H9 (cell line): ENCODE measurements around the gene GALNT16. TPM values are rescaled to one million over a fixed set of nuclear protein-coding genes. Genes with fewer than 3 reads are reported as not detected.

Source experiments
- DNase-seq: peaks from one replicate; pipeline ENCODE4 v3.0.0-alpha.2; 2017
- H2AFZ ChIP-seq: one replicate; pipeline ENCODE4 v1.6.1; 2013; ENCODE audit warnings: mild to moderate bottlenecking, low read length, control low read depth, moderate library complexity
- H2AK5ac ChIP-seq: 2 replicates; pipeline ENCODE4 v1.6.1; 2013; ENCODE audit warnings: low read length, control low read depth, mixed read lengths; ENCODE audit not compliant: insufficient read length
- H2BK120ac ChIP-seq: one replicate; pipeline ENCODE4 v1.6.1; 2013; ENCODE audit warnings: low read depth, mild to moderate bottlenecking, low read length, control low read depth, inconsistent platforms; ENCODE audit not compliant: poor library complexity, severe bottlenecking
- H2BK12ac ChIP-seq: 2 replicates; pipeline ENCODE4 v1.6.1; 2013; ENCODE audit warnings: low read length, control low read depth, mixed read lengths, low read depth; ENCODE audit not compliant: insufficient read length
- H2BK15ac ChIP-seq: 2 replicates; pipeline ENCODE4 v1.6.1; 2013; ENCODE audit warnings: low read depth, low read length, control low read depth
- H2BK20ac ChIP-seq: one replicate; pipeline ENCODE4 v1.6.1; 2013; ENCODE audit warnings: low read depth, mild to moderate bottlenecking, low read length, control low read depth, inconsistent platforms; ENCODE audit not compliant: poor library complexity, severe bottlenecking
- H2BK5ac ChIP-seq: 2 replicates; pipeline ENCODE4 v1.6.1; 2013; ENCODE audit warnings: low read length, control low read depth, mixed read lengths; ENCODE audit not compliant: insufficient read length
- H3K14ac ChIP-seq: 2 replicates; pipeline ENCODE4 v1.6.1; 2013; ENCODE audit warnings: low read length, control low read depth; ENCODE audit not compliant: insufficient read depth
- H3K18ac ChIP-seq: 2 replicates; pipeline ENCODE4 v1.6.1; 2013; ENCODE audit warnings: low read depth, mild to moderate bottlenecking, mixed read lengths, low read length, control low read depth; ENCODE audit not compliant: insufficient read length
- H3K23ac ChIP-seq: 2 replicates; pipeline ENCODE4 v1.6.1; 2013; ENCODE audit warnings: low read length, control low read depth, mixed read lengths, low read depth; ENCODE audit not compliant: insufficient read length
- H3K23me2 ChIP-seq: 2 replicates; pipeline ENCODE4 v1.6.1; 2013; ENCODE audit warnings: low read depth, mild to moderate bottlenecking, mixed read lengths, low read length, control low read depth; ENCODE audit not compliant: insufficient read length, poor library complexity, severe bottlenecking
- H3K27ac ChIP-seq: 2 replicates; pipeline ENCODE4 v1.5.1; 2013; ENCODE audit warnings: low read length, control low read depth, mixed read lengths, low read depth; ENCODE audit not compliant: insufficient read length
- H3K27me3 ChIP-seq: 2 replicates; pipeline ENCODE4 v1.6.1; 2013; ENCODE audit warnings: low read length, control low read depth, inconsistent platforms; ENCODE audit not compliant: insufficient read depth
- H3K4ac ChIP-seq: 2 replicates; pipeline ENCODE4 v1.6.1; 2013; ENCODE audit warnings: low read depth, mild to moderate bottlenecking, control low read depth, inconsistent platforms, low read length, moderate library complexity
- H3K4me1 ChIP-seq: 2 replicates; pipeline ENCODE4 v1.6.1; 2013; ENCODE audit warnings: low read length, control low read depth, inconsistent platforms; ENCODE audit not compliant: insufficient read depth
- H3K4me2 ChIP-seq: 2 replicates; pipeline ENCODE4 v1.6.1; 2013; ENCODE audit warnings: low read length, control low read depth, mixed read lengths; ENCODE audit not compliant: insufficient read length, insufficient read depth
- H3K56ac ChIP-seq: 2 replicates; pipeline ENCODE4 v1.6.1; 2013; ENCODE audit warnings: low read depth, mild to moderate bottlenecking, mixed read lengths, low read length, control low read depth; ENCODE audit not compliant: insufficient read length
- H3K79me1 ChIP-seq: 2 replicates; pipeline ENCODE4 v1.6.1; 2013; ENCODE audit warnings: low read depth, mild to moderate bottlenecking, moderate library complexity, low read length, control low read depth, inconsistent platforms; ENCODE audit not compliant: insufficient read depth, poor library complexity, severe bottlenecking
- H3K79me2 ChIP-seq: 2 replicates; pipeline ENCODE4 v1.6.1; 2013; ENCODE audit warnings: low read length, control low read depth, inconsistent platforms; ENCODE audit not compliant: insufficient read depth
- H3K9ac ChIP-seq: 2 replicates; pipeline ENCODE4 v1.6.1; 2013; ENCODE audit warnings: low read length, control low read depth, mixed read lengths; ENCODE audit not compliant: insufficient read length; ENCODE audit errors: extremely low read depth
- H3K9me3 ChIP-seq: one replicate; pipeline ENCODE4 v1.6.1; 2013; ENCODE audit warnings: low read depth, low read length, inconsistent platforms; ENCODE audit not compliant: control insufficient read depth
- H3T11ph ChIP-seq: one replicate; pipeline ENCODE4 v1.6.1; 2013; ENCODE audit warnings: mild to moderate bottlenecking, low read length, control low read depth, inconsistent platforms
- H4K20me1 ChIP-seq: one replicate; pipeline ENCODE4 v1.6.1; 2013; ENCODE audit not compliant: control insufficient read depth, insufficient read length, insufficient read depth
- H4K5ac ChIP-seq: 2 replicates; pipeline ENCODE4 v1.6.1; 2013; ENCODE audit warnings: low read depth, mild to moderate bottlenecking, mixed read lengths, low read length, control low read depth; ENCODE audit not compliant: insufficient read length
- H4K8ac ChIP-seq: replicated peaks from 2 replicates; pipeline ENCODE4 v1.6.1; 2013; ENCODE audit warnings: low read length, control low read depth, mixed read lengths, low read depth; ENCODE audit not compliant: insufficient read length
- H4K91ac ChIP-seq: 2 replicates; pipeline ENCODE4 v1.6.1; 2013; ENCODE audit warnings: low read depth, mild to moderate bottlenecking, moderate library complexity, mixed read lengths, low read length, control low read depth; ENCODE audit not compliant: insufficient read length
- H3K27ac Mint-ChIP-seq, 3 experiments: 2 replicates in 2 of 3; 3 replicates in 1 of 3; pipeline ENCODE4 v1.8.0; 2020 to 2021; ENCODE audit warnings: mixed read lengths in 3 of 3, mild to moderate bottlenecking in 1 of 3, moderate library complexity in 1 of 3
- H3K27me3 Mint-ChIP-seq: 2 replicates; pipeline ENCODE4 v1.8.0; 2021; ENCODE audit warnings: low read depth, mild to moderate bottlenecking, moderate library complexity, mixed read lengths
- H3K36me3 Mint-ChIP-seq, 3 experiments: 2 replicates in 2 of 3; 3 replicates in 1 of 3; pipeline ENCODE4 v1.8.0; 2020 to 2021; ENCODE audit warnings: low read depth in 3 of 3, mixed read lengths in 3 of 3; ENCODE audit not compliant: insufficient read depth in 1 of 3
- H3K4me1 Mint-ChIP-seq, 2 experiments: 2 replicates each; pipeline ENCODE4 v1.8.0; 2020; ENCODE audit warnings: mixed read lengths in 2 of 2
- H3K4me3 Mint-ChIP-seq, 2 experiments: 2 replicates in 1 of 2; 3 replicates in 1 of 2; pipeline ENCODE4 v1.8.0; 2020 to 2021; ENCODE audit warnings: mild to moderate bottlenecking in 2 of 2, mixed read lengths in 2 of 2, moderate library complexity in 1 of 2
- H3K9me3 Mint-ChIP-seq, 2 experiments: 2 replicates in 1 of 2; 3 replicates in 1 of 2; pipeline ENCODE4 v1.8.0; 2020; ENCODE audit warnings: mild to moderate bottlenecking in 2 of 2, mixed read lengths in 2 of 2, moderate library complexity in 1 of 2
- WGBS: extraction: QIAGEN DNeasy Blood & Tissue Kit; methylation state at CpG from one replicate; pipeline ENCODE4 v1.1.7; 2013; ENCODE audit warnings: missing lambda C conversion rate, low lambda C conversion rate, mixed read lengths; ENCODE audit not compliant: insufficient read length; ENCODE audit errors: extremely low coverage; 5-methylcytosine and 5-hydroxymethylcytosine counted together
- total RNA-seq: library from RNA; stranded (reverse); gene quantifications from 2 replicates; pipeline ENCODE4 v1.2.1, GENCODE V29; 2021
- TF ChIP-seq, protein P1 (sequence below): fragments of 200-600 bp; sonication (generic); conservative IDR thresholded peaks from 3 replicates; pipeline ENCODE4 v1.8.0; 2021; ENCODE audit warnings: antibody characterized with exemption, mild to moderate bottlenecking

Gene GALNT16
- total RNA-seq, 1 experiment from 2014 or later, result 2.3 TPM

GRCh38 chr14:69231486-69231885 lies 28.5 kb upstream of the GALNT16 start:
- Histone ChIP-seq H4K8ac (no peak overlapping the region), H3K18ac (no peak overlapping the region), H2BK15ac (no peak overlapping the region), H2AK5ac (no peak overlapping the region), H4K91ac (no peak overlapping the region), H4K20me1 (no peaks in the 10 kb centered on the region), H3K4me1 (no peaks in the 10 kb centered on the region), H2BK5ac (no peak overlapping the region), H2AFZ (no peak overlapping the region), H3T11ph (no peak overlapping the region), H3K9me3 (no peaks in the 10 kb centered on the region), H3K23ac (no peak overlapping the region), H3K56ac (no peak overlapping the region), H3K14ac (no peak overlapping the region), H3K27ac (no peak overlapping the region), H3K4ac (no peak overlapping the region), H3K9ac (no peak overlapping the region), H4K5ac (no peak overlapping the region), H2BK20ac (no peak overlapping the region), H3K79me2 (no peaks in the 10 kb centered on the region), H3K79me1 (no peaks in the 10 kb centered on the region), H3K4me2 (no peak overlapping the region), H3K27me3 (no peaks in the 10 kb centered on the region), H2BK120ac (no peak overlapping the region), H3K23me2 (no peaks in the 10 kb centered on the region), H2BK12ac (no peak overlapping the region)
- H3K36me3 Mint-ChIP-seq, result peaks cover 3 to 52% (median 47%) of the 10 kb centered on the region in 3 experiments; a peak in 6 of 7 replicates
- no peaks in the 10 kb centered on the region for H3K4me1 Mint-ChIP-seq
- WGBS, result no CpG with 5 or more reads among the region's 2 CpGs
- no peak for DNase-seq
- peak overlapping the region in 1 of 3 experiments; percentile 35; a peak in 1 of 7 replicates for H3K27ac Mint-ChIP-seq
- no peak overlapping the region for H3K4me3 Mint-ChIP-seq
- H3K9me3 Mint-ChIP-seq, result no peaks in the 10 kb centered on the region
- TF ChIP-seq, protein P1, sequence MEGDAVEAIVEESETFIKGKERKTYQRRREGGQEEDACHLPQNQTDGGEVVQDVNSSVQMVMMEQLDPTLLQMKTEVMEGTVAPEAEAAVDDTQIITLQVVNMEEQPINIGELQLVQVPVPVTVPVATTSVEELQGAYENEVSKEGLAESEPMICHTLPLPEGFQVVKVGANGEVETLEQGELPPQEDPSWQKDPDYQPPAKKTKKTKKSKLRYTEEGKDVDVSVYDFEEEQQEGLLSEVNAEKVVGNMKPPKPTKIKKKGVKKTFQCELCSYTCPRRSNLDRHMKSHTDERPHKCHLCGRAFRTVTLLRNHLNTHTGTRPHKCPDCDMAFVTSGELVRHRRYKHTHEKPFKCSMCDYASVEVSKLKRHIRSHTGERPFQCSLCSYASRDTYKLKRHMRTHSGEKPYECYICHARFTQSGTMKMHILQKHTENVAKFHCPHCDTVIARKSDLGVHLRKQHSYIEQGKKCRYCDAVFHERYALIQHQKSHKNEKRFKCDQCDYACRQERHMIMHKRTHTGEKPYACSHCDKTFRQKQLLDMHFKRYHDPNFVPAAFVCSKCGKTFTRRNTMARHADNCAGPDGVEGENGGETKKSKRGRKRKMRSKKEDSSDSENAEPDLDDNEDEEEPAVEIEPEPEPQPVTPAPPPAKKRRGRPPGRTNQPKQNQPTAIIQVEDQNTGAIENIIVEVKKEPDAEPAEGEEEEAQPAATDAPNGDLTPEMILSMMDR, result no peak
- no peaks in the 10 kb centered on the region for H3K27me3 Mint-ChIP-seq
